Panc1 (cell line): ENCODE results near the gene CDH13. TPM values are rescaled to one million over a fixed set of nuclear protein-coding genes. Genes with fewer than 3 reads are reported as not detected.

ENCODE experiments used
- ATAC-seq: fragments of 200-7000 bp; cut with Tn5 transposase; 2 replicates; pipeline ENCODE4 v1.9.1; 2020; ENCODE audit warnings: mild to moderate bottlenecking, moderate library complexity
- BruUV-seq: library from RNA; stranded (reverse); fragments of 400-500 nt; replicated peaks from 2 replicates; lab custom pipeline; 2021; lab: Mats Ljungman, UMichigan
- CTCF ChIA-PET: fragments of 300-600 bp; sonication (Branson Sonifier 250); formaldehyde crosslinking; loops from one replicate; lab custom pipeline; 2022; ENCODE audit warnings: antibody characterized with exemption; lab: Charles Lee
- POLR2A ChIA-PET: fragments of 300-600 bp; sonication (Branson Sonifier 250); formaldehyde crosslinking; loops from one replicate; lab custom pipeline; 2022; ENCODE audit warnings: antibody characterized with exemption; lab: Charles Lee
- DNase-seq: peaks from one replicate; pipeline ENCODE4 v3.0.0-alpha.2; 2010; ENCODE audit warnings: low read depth, low spot score
- H3K27ac ChIP-seq: 2 replicates; pipeline ENCODE4 v1.5.1; 2011; ENCODE audit warnings: mild to moderate bottlenecking, low read length, inconsistent platforms
- H3K27me3 ChIP-seq: fragments of 200-500 bp; sonication (Bioruptor generic); 2 replicates; pipeline ENCODE4 v1.6.0; 2014; ENCODE audit warnings: low read length, inconsistent platforms; ENCODE audit not compliant: control insufficient read depth, insufficient read depth
- H3K36me3 ChIP-seq: fragments of 200-500 bp; sonication (Bioruptor generic); 2 replicates; pipeline ENCODE4 v1.5.1; 2014; ENCODE audit warnings: inconsistent platforms, mild to moderate bottlenecking, low read length, moderate library complexity; ENCODE audit not compliant: control insufficient read depth, insufficient read depth
- H3K4me1 ChIP-seq: 2 replicates; pipeline ENCODE4 v1.5.1; 2011; ENCODE audit warnings: inconsistent platforms, mild to moderate bottlenecking, low read length, moderate library complexity; ENCODE audit not compliant: control insufficient read depth, insufficient read depth
- H3K4me3 ChIP-seq, 2 experiments: 2 replicates each; pipeline ENCODE4 v1.5.1; 2011 to 2012; ENCODE audit warnings: low read depth in 2 of 2, low read length in 2 of 2, mild to moderate bottlenecking in 2 of 2, inconsistent platforms in 1 of 2, moderate library complexity in 1 of 2
- H3K9me3 ChIP-seq: fragments of 200-500 bp; sonication (Bioruptor generic); 2 replicates; pipeline ENCODE4 v1.5.1; 2014; ENCODE audit warnings: low read depth, mild to moderate bottlenecking, inconsistent platforms, low read length, moderate library complexity; ENCODE audit not compliant: control insufficient read depth, insufficient read depth
- POLR2AphosphoS5 ChIP-seq: IDR thresholded peaks from 2 replicates; pipeline ENCODE4 v1.6.1; 2012; ENCODE audit warnings: mild to moderate bottlenecking, low read depth, low read length, moderate library complexity
- REST ChIP-seq, 2 experiments: IDR thresholded peaks; 2 replicates each; pipeline ENCODE4 v1.6.1; 2011 to 2012; ENCODE audit warnings: low read depth in 2 of 2, control low read depth in 1 of 2, low read length in 1 of 2, mild to moderate bottlenecking in 1 of 2, moderate library complexity in 1 of 2; ENCODE audit not compliant: insufficient read depth in 1 of 2
- SIN3A ChIP-seq: IDR thresholded peaks from 2 replicates; pipeline ENCODE4 v1.6.1; 2012; ENCODE audit warnings: low read depth, mild to moderate bottlenecking, low read length, moderate library complexity, borderline replicate concordance; ENCODE audit not compliant: insufficient read depth
- TCF7L2 ChIP-seq: IDR thresholded peaks from 2 replicates; pipeline ENCODE4 v1.6.1; 2011; ENCODE audit warnings: mild to moderate bottlenecking, low read depth, low read length, inconsistent platforms
- in situ Hi-C: cut with HindIII; loops from 2 replicates; pipeline ENCODE4 v1.10.0; 2016; ENCODE audit warnings: low sequenced_read_pairs, low pct_unique_long_range_greater_than_20kb
- intact Hi-C: fragments of 100-400 bp; cut with micrococcal nuclease; formaldehyde crosslinking; loops from one replicate; pipeline ENCODE4 v1.10.0; 2022; ENCODE audit not compliant: unreplicated experiment
- total RNA-seq: library from RNA; stranded (reverse); gene quantifications from one replicate; pipeline ENCODE4 v1.2.1, GENCODE V29; 2021; ENCODE audit not compliant: unreplicated experiment
- TF ChIP-seq, protein P1 (sequence below): fragments of 450-650 bp; IDR thresholded peaks from 2 replicates; pipeline ENCODE4 v1.5.1; 2017; ENCODE audit warnings: mild to moderate bottlenecking

Gene CDH13
- total RNA-seq, 1 experiment from 2014 or later: not detected

DNA sequence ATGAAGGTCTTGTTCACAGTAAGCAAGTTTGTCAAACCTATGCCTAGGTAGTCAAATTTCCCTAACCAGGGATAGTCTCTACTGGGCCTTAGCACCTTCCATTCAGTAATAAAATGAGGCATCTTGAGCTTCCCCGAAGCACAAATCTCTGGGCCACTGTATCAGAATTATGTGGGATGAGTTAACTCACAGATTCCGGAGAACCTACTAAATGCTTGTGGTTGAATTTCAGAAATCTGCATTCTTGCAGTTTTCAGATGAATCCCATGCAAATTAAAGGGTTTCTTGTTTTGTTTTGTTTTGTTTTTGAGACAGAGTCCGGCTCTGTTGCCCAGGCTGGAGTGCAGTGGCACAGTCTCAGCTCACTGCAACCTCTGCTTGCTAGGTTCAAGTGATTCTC lies 702.2 kb downstream of the CDH13 start:
- H3K27me3 ChIP-seq: no peaks in the 10 kb centered on the region
- H3K4me1 ChIP-seq: no peaks in the 10 kb centered on the region
- DNase-seq (no peak), ATAC-seq (no peak)
- no peak overlapping the region for H3K4me3 ChIP-seq
- TF ChIP-seq POLR2AphosphoS5 (no peak), REST (IDR thresholded peaks at IDR 0.05; ENCODE audit: insufficient read depth in 1 of 2, low read depth in 2 of 2, low read length in 1 of 2) (no peak), TCF7L2 (no peak), SIN3A (no peak)
- TF ChIP-seq, protein P1, sequence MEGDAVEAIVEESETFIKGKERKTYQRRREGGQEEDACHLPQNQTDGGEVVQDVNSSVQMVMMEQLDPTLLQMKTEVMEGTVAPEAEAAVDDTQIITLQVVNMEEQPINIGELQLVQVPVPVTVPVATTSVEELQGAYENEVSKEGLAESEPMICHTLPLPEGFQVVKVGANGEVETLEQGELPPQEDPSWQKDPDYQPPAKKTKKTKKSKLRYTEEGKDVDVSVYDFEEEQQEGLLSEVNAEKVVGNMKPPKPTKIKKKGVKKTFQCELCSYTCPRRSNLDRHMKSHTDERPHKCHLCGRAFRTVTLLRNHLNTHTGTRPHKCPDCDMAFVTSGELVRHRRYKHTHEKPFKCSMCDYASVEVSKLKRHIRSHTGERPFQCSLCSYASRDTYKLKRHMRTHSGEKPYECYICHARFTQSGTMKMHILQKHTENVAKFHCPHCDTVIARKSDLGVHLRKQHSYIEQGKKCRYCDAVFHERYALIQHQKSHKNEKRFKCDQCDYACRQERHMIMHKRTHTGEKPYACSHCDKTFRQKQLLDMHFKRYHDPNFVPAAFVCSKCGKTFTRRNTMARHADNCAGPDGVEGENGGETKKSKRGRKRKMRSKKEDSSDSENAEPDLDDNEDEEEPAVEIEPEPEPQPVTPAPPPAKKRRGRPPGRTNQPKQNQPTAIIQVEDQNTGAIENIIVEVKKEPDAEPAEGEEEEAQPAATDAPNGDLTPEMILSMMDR: no peak
- in situ Hi-C loops: no loop called here
- ChIA-PET POLR2A (no interaction called here), CTCF (interaction anchor here (0.6 kb wide), 1 partner anchor 13 kb away, joined by 3 read pairs; no protein-coding TSS in a partner anchor)
- no peaks in the 10 kb centered on the region for H3K36me3 ChIP-seq
- H3K9me3 ChIP-seq: no peaks in the 10 kb centered on the region
- no peak overlapping the region for H3K27ac ChIP-seq
- intact Hi-C loops: no loop called here
- BruUV-seq: no TSS peak

DNA sequence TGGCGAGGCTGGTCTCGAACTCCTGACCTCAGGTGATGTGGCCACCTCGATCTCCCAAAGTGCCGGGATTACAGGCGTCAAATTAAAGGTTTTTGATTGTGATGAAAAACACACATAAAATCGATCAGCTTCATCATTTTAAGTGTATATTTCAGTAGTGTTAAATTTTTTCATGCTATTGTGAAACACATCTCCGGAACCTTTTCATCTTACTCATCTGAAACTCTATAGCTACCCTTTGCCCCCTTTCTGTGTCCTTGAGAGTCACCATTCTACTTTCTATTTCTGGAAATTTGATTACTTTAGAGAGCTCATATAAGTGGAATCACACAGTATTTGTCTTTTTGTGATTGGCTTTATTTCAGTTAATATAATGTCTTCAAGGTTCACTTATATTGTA lies 702.7 kb downstream of the CDH13 start:
- ChIA-PET CTCF (interaction anchor here (0.6 kb wide), 1 partner anchor 12 kb away, joined by 3 read pairs; no protein-coding TSS in a partner anchor), POLR2A (no interaction called here)
- intact Hi-C loops: no loop called here
- DNase-seq (no peak), ATAC-seq (no peak)
- in situ Hi-C loops: no loop called here
- Histone ChIP-seq H3K27me3 (no peaks in the 10 kb centered on the region), H3K4me1 (no peaks in the 10 kb centered on the region), H3K27ac (no peak overlapping the region), H3K9me3 (no peaks in the 10 kb centered on the region), H3K4me3 (no peak overlapping the region), H3K36me3 (no peaks in the 10 kb centered on the region)
- BruUV-seq: no TSS peak
- TF ChIP-seq SIN3A (no peak), TCF7L2 (no peak), REST (IDR thresholded peaks at IDR 0.05; ENCODE audit: insufficient read depth in 1 of 2, low read depth in 2 of 2, low read length in 1 of 2) (no peak), POLR2AphosphoS5 (no peak)
- TF ChIP-seq, protein P1: no peak
